HCT116 (cell line): ENCODE results near the gene ZDHHC16. TPM values are rescaled to one million over a fixed set of nuclear protein-coding genes. Genes with fewer than 3 reads are reported as not detected.

Experiments used
- ATAC-seq: fragments of 200-7000 bp; cut with Tn5 transposase; 2 replicates; pipeline ENCODE4 v1.9.1; 2020; ENCODE audit warnings: mild to moderate bottlenecking, moderate library complexity
- BruUV-seq: library from RNA; stranded (reverse); fragments of 400-500 nt; replicated peaks from 2 replicates; lab custom pipeline; 2021; lab: Mats Ljungman, UMichigan
- CTCF ChIA-PET: fragments of 300-600 bp; sonication (Branson Sonifier 250); formaldehyde crosslinking; loops from one replicate; lab custom pipeline; 2021; ENCODE audit warnings: antibody characterized with exemption; lab: Charles Lee
- POLR2A ChIA-PET: fragments of 300-600, 350-600 bp; sonication (Branson Sonifier 250); formaldehyde crosslinking; loops from one replicate; lab custom pipeline; 2021; ENCODE audit warnings: antibody characterized with exemption; lab: Charles Lee
- RAD21 ChIA-PET, 2 experiments: fragments of 300-600 bp; sonication (Branson Sonifier 250); formaldehyde crosslinking; loops; one replicate each; lab custom pipeline; 2023; ENCODE audit warnings: low total read pairs in 2 of 2; ENCODE audit not compliant: uncharacterized antibody in 2 of 2, unreplicated experiment in 2 of 2, low non-redundant PET in 1 of 2; lab: Charles Lee
- DNase-seq: peaks from one replicate; pipeline ENCODE4 v3.0.0-alpha.2; 2010; ENCODE audit warnings: low read depth, low spot score
- H2AFZ ChIP-seq: fragments of 200-600 bp; shearing (Covaris generic), sonication (generic); 2 replicates; pipeline ENCODE4 v1.6.1; 2017; ENCODE audit warnings: low read depth, mixed run types, mixed read lengths, antibody characterized with exemption, low read length; ENCODE audit not compliant: poor library complexity, severe bottlenecking
- H3K27ac ChIP-seq: 2 replicates; pipeline ENCODE4 v1.5.1; 2012; ENCODE audit warnings: low read depth, low read length
- H3K27me3 ChIP-seq: fragments of 200-600 bp; sonication (generic); 2 replicates; pipeline ENCODE4 v1.6.1; 2016; ENCODE audit warnings: mixed run types, low read length, mixed read lengths; ENCODE audit not compliant: insufficient read depth
- H3K36me3 ChIP-seq, 2 experiments: fragments of 200-500 bp in 1 of 2; fragments of 200-600 bp in 1 of 2; sonication (Bioruptor generic) in 1 of 2; sonication (generic) in 1 of 2; 2 replicates each; pipeline versions ENCODE4 v1.5.1 to v1.6.1; 2014 to 2016; ENCODE audit warnings: low read length in 2 of 2, inconsistent platforms in 1 of 2, mixed read lengths in 1 of 2, mixed run types in 1 of 2; ENCODE audit not compliant: insufficient read depth in 2 of 2, control insufficient read depth in 1 of 2
- H3K4me1 ChIP-seq, 2 experiments: fragments of 200-600 bp in 1 of 2; sonication (generic) in 1 of 2; 2 replicates each; pipeline versions ENCODE4 v1.5.1 to v1.6.1; 2012 to 2017; ENCODE audit warnings: low read length in 2 of 2, inconsistent platforms in 1 of 2, mild to moderate bottlenecking in 1 of 2, mixed read lengths in 1 of 2, mixed run types in 1 of 2, moderate library complexity in 1 of 2; ENCODE audit not compliant: insufficient read depth in 2 of 2, control insufficient read depth in 1 of 2
- H3K4me2 ChIP-seq: fragments of 200-600 bp; sonication (generic); 2 replicates; pipeline ENCODE4 v1.6.1; 2017; ENCODE audit warnings: mixed run types, low read length, mixed read lengths
- H3K4me3 ChIP-seq, 2 experiments: fragments of 200-600 bp in 1 of 2; sonication (generic) in 1 of 2; replicated peaks in 1 of 2; 2 replicates each; pipeline ENCODE4 v1.5.1; 2011 to 2016; ENCODE audit warnings: low read length in 2 of 2, control low read depth in 1 of 2, low read depth in 1 of 2, mild to moderate bottlenecking in 1 of 2, mixed read lengths in 1 of 2, mixed run types in 1 of 2
- H3K79me2 ChIP-seq: fragments of 200-600 bp; sonication (generic); 2 replicates; pipeline ENCODE4 v1.6.1; 2017; ENCODE audit warnings: mild to moderate bottlenecking, mixed run types, low read length, moderate library complexity, mixed read lengths; ENCODE audit not compliant: insufficient read depth
- H3K9ac ChIP-seq: fragments of 200-600 bp; sonication (generic); 2 replicates; pipeline ENCODE4 v1.6.1; 2016; ENCODE audit warnings: low read length, mixed read lengths
- H3K9me2 ChIP-seq: fragments of 200-600 bp; sonication (generic), shearing (Covaris generic); 2 replicates; pipeline ENCODE4 v1.6.1; 2017; ENCODE audit warnings: mixed run types, mild to moderate bottlenecking, moderate library complexity; ENCODE audit not compliant: insufficient read depth
- H3K9me3 ChIP-seq, 2 experiments: fragments of 200-500 bp in 1 of 2; fragments of 200-600 bp in 1 of 2; sonication (Bioruptor generic) in 1 of 2; sonication (generic) in 1 of 2; 2 replicates each; pipeline ENCODE4 v1.6.1; 2014 to 2017; ENCODE audit warnings: low read length in 2 of 2, mixed read lengths in 2 of 2, inconsistent platforms in 1 of 2, low read depth in 1 of 2, mild to moderate bottlenecking in 1 of 2, mixed run types in 1 of 2, moderate library complexity in 1 of 2; ENCODE audit not compliant: control insufficient read depth in 1 of 2, insufficient read depth in 1 of 2
- H4K20me1 ChIP-seq: fragments of 200-600 bp; sonication (generic), shearing (Covaris generic); 2 replicates; pipeline ENCODE4 v1.6.1; 2017; ENCODE audit warnings: mixed run types, mild to moderate bottlenecking, moderate library complexity; ENCODE audit not compliant: insufficient read depth
- EGR1 ChIP-seq: IDR thresholded peaks from 2 replicates; pipeline ENCODE4 v1.6.1; 2012; ENCODE audit warnings: low read depth
- ELF1 ChIP-seq: IDR thresholded peaks from 2 replicates; pipeline ENCODE4 v1.6.1; 2012; ENCODE audit warnings: low read depth, borderline replicate concordance
- EZH2 ChIP-seq: fragments of 200-600 bp; sonication (generic); IDR thresholded peaks from 2 replicates; pipeline ENCODE4 v1.6.1; 2017; ENCODE audit warnings: antibody characterized with exemption, mixed run types
- EZH2phosphoT487 ChIP-seq: fragments of 200-600 bp; IDR thresholded peaks from 2 replicates; pipeline ENCODE4 v1.6.1; 2018; ENCODE audit warnings: antibody characterized with exemption, borderline replicate concordance
- JUND ChIP-seq: IDR thresholded peaks from 2 replicates; pipeline ENCODE4 v1.6.1; 2012
- MAX ChIP-seq: IDR thresholded peaks from 2 replicates; pipeline ENCODE4 v1.6.1; 2012
- POLR2A ChIP-seq: IDR thresholded peaks from 2 replicates; pipeline ENCODE4 v1.7.0; 2011; ENCODE audit warnings: borderline replicate concordance; ENCODE audit not compliant: insufficient read depth, insufficient read length; ENCODE audit errors: extremely low read depth
- RAD21 ChIP-seq: IDR thresholded peaks from 2 replicates; pipeline ENCODE4 v1.6.1; 2012; ENCODE audit warnings: low read depth, mild to moderate bottlenecking
- REST ChIP-seq: IDR thresholded peaks from 2 replicates; pipeline ENCODE4 v1.6.1; 2012; ENCODE audit warnings: low read depth
- SP1 ChIP-seq: IDR thresholded peaks from 2 replicates; pipeline ENCODE4 v1.6.1; 2012; ENCODE audit warnings: low read depth
- SRF ChIP-seq: IDR thresholded peaks from 2 replicates; pipeline ENCODE4 v1.6.1; 2012; ENCODE audit warnings: low read depth
- TCF7L2 ChIP-seq: IDR thresholded peaks from 2 replicates; pipeline ENCODE4 v1.7.0; 2011; ENCODE audit warnings: borderline replicate concordance, inconsistent platforms; ENCODE audit not compliant: insufficient read depth, insufficient read length; ENCODE audit errors: extremely low read depth
- ZFX ChIP-seq: fragments of 450-650 bp; IDR thresholded peaks from 2 replicates; pipeline ENCODE4 v1.6.1; 2017
- ZNF274 ChIP-seq: fragments of 200-500 bp; sonication (Bioruptor generic); IDR thresholded peaks from 2 replicates; pipeline ENCODE4 v1.6.1; 2014; ENCODE audit warnings: mild to moderate bottlenecking, low read depth, low read length, inconsistent platforms
- intact Hi-C: fragments of 100-400 bp; cut with micrococcal nuclease; formaldehyde crosslinking; loops from 2 replicates; pipeline ENCODE4 v1.10.0; 2022
- total RNA-seq: library from RNA; stranded (reverse); gene quantifications from one replicate; pipeline ENCODE4 v1.2.1, GENCODE V29; 2021; ENCODE audit not compliant: unreplicated experiment
- TF ChIP-seq, protein P1 (sequence below): IDR thresholded peaks from 2 replicates; pipeline ENCODE4 v1.6.1; 2012
- TF ChIP-seq, protein P2 (sequence below): IDR thresholded peaks from 2 replicates; pipeline ENCODE4 v1.6.1; 2011; ENCODE audit warnings: mild to moderate bottlenecking, low read length, moderate library complexity; ENCODE audit not compliant: insufficient replicate concordance; ENCODE audit errors: extremely low read depth

The ZDHHC16 gene
- total RNA-seq, 1 experiment from 2014 or later, result 34.0 TPM

DNA sequence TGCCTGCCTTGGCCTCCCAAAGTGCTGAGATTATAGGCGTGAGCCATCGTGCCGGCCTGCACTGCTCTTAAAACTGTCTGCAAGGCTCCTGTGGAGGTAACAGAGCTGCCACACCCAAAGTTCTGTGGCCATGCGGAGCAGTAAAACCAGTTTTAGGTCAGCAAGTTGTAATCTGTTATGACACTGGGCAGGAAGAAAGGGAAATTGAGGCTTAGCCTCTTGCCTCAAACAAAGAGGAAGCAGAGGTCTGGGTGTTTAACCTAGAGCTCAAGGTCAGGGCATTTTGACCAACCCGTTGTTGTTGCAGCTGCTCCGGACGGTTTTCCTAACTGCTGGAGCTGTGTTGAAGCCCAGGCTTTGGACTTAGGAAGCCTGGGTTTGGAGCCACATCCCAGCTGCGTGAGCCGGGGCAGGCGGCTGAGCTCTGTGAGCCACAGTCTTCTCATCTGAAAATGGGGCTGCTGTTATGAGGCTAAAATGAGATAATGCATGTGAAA, 37.4 kb upstream of the ZDHHC16 start:
- Histone ChIP-seq H3K9me3 (no peaks in the 10 kb centered on the region), H3K27me3 (no peaks in the 10 kb centered on the region), H3K9ac (peak overlapping the region; percentile 27; the same call in 1 of the 2 replicates), H4K20me1 (no peaks in the 10 kb centered on the region), H3K9me2 (no peaks in the 10 kb centered on the region), H3K4me2 (peak overlapping the region; percentile 83), H3K79me2 (no peaks in the 10 kb centered on the region), H3K27ac (no peak overlapping the region), H3K36me3 (no peaks in the 10 kb centered on the region), H3K4me1 (peaks cover 8 to 55% of the 10 kb centered on the region in 2 experiments; a peak in 3 of 4 replicates), H2AFZ (no peak overlapping the region), H3K4me3 (no peak overlapping the region)
- DNase-seq (no peak), ATAC-seq (no peak)
- BruUV-seq, result no TSS peak
- ChIA-PET CTCF (interaction anchor here (1.6 kb wide), 1 partner anchor 204 kb away, joined by 4 read pairs; no protein-coding TSS in a partner anchor), POLR2A (interaction anchor here (0.6 kb wide), 1 partner anchor 10 kb away, joined by 3 read pairs; no protein-coding TSS in a partner anchor), RAD21 (no interaction called here)
- intact Hi-C loops, result no loop called here
- TF ChIP-seq SRF (no peak), EZH2phosphoT487 (no peak), TCF7L2 (no peak), EGR1 (no peak), ZFX (no peak), JUND (no peak), SP1 (peak; percentile 51; the same call in 1 of the 2 replicates), POLR2A (no peak), ZNF274 (no peak), REST (no peak), RAD21 (no peak), MAX (peak; percentile 42; the same call in 1 of the 2 replicates), ELF1 (no peak), EZH2 (no peak)
- TF ChIP-seq, protein P1, sequence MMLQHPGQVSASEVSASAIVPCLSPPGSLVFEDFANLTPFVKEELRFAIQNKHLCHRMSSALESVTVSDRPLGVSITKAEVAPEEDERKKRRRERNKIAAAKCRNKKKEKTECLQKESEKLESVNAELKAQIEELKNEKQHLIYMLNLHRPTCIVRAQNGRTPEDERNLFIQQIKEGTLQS, result no peak
- TF ChIP-seq, protein P2, sequence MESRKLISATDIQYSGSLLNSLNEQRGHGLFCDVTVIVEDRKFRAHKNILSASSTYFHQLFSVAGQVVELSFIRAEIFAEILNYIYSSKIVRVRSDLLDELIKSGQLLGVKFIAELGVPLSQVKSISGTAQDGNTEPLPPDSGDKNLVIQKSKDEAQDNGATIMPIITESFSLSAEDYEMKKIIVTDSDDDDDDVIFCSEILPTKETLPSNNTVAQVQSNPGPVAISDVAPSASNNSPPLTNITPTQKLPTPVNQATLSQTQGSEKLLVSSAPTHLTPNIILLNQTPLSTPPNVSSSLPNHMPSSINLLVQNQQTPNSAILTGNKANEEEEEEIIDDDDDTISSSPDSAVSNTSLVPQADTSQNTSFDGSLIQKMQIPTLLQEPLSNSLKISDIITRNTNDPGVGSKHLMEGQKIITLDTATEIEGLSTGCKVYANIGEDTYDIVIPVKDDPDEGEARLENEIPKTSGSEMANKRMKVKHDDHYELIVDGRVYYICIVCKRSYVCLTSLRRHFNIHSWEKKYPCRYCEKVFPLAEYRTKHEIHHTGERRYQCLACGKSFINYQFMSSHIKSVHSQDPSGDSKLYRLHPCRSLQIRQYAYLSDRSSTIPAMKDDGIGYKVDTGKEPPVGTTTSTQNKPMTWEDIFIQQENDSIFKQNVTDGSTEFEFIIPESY, result no peak
